ENCODE data around the gene MAML3. TPM values are rescaled to one million over a fixed set of nuclear protein-coding genes. Genes with fewer than 3 reads are reported as not detected.

Gene MAML3
- total RNA-seq, 6 experiments from 2014 or later, result 1.2 to 1.9 (median 1.6) TPM

GRCh38 chr4:139689093-139689722 lies 464.8 kb downstream of the MAML3 start:
- Mint-ChIP-seq H3K36me3 (ENCODE audit: low read depth) (peaks cover 6% of the 10 kb centered on the region; the same call in 1 of the 2 replicates), H3K4me3 (no peak overlapping the region), H3K9me3 (no peaks in the 10 kb centered on the region), H3K27ac (no peak overlapping the region), H3K4me1 (ENCODE audit: low read depth) (peaks cover 5% of the 10 kb centered on the region), H3K27me3 (ENCODE audit: insufficient read depth) (peaks cover 4% of the 10 kb centered on the region)
- TF ChIP-seq CTCF (IDR thresholded peaks at IDR 0.05), result no peak
- no peak for DNase-seq

- H3K4me1 Mint-ChIP-seq (ENCODE audit: low read depth), result peaks cover 20% of the 10 kb centered on the region
- peaks cover 4% of the 10 kb centered on the region for H3K27me3 Mint-ChIP-seq (ENCODE audit: insufficient read depth)
- TF ChIP-seq CTCF (IDR thresholded peaks at IDR 0.05), result no peak
- H3K4me3 Mint-ChIP-seq, result no peak overlapping the region
- peaks cover 6% of the 10 kb centered on the region; the same call in 1 of the 2 replicates for H3K36me3 Mint-ChIP-seq (ENCODE audit: low read depth)
- H3K27ac Mint-ChIP-seq, result no peak overlapping the region
- no peaks in the 10 kb centered on the region for H3K9me3 Mint-ChIP-seq
- no peak for DNase-seq
Measured at GRCh38 chr4:139686988-139687387, 467.0 kb downstream of the MAML3 start.

GRCh38 chr4:139686130-139686529 lies 467.9 kb downstream of the MAML3 start:
- Mint-ChIP-seq H3K36me3 (ENCODE audit: low read depth) (peaks cover 6% of the 10 kb centered on the region; the same call in 1 of the 2 replicates), H3K27ac (no peak overlapping the region), H3K4me1 (ENCODE audit: low read depth) (peaks cover 20% of the 10 kb centered on the region), H3K4me3 (no peak overlapping the region), H3K9me3 (no peaks in the 10 kb centered on the region), H3K27me3 (ENCODE audit: insufficient read depth) (peaks cover under 1% of the 10 kb centered on the region)
- DNase-seq, result no peak
- no peak for TF ChIP-seq CTCF (IDR thresholded peaks at IDR 0.05)

- no peak overlapping the region for H3K27ac Mint-ChIP-seq
- no peak for TF ChIP-seq CTCF (IDR thresholded peaks at IDR 0.05)
- H3K4me1 Mint-ChIP-seq (ENCODE audit: low read depth), result peaks cover 20% of the 10 kb centered on the region
- no peak overlapping the region for H3K4me3 Mint-ChIP-seq
- H3K27me3 Mint-ChIP-seq (ENCODE audit: insufficient read depth), result no peaks in the 10 kb centered on the region; the same call in none of the 2 replicates
- peaks cover 6% of the 10 kb centered on the region; the same call in 1 of the 2 replicates for H3K36me3 Mint-ChIP-seq (ENCODE audit: low read depth)
- DNase-seq, result no peak
- no peaks in the 10 kb centered on the region for H3K9me3 Mint-ChIP-seq
Measured at GRCh38 chr4:139685180-139685579, 468.8 kb downstream of the MAML3 start.

- Mint-ChIP-seq H3K9me3 (no peaks in the 10 kb centered on the region), H3K27me3 (ENCODE audit: insufficient read depth) (no peaks in the 10 kb centered on the region; the same call in none of the 2 replicates), H3K4me3 (no peak overlapping the region), H3K27ac (no peak overlapping the region), H3K36me3 (ENCODE audit: low read depth) (peaks cover 6% of the 10 kb centered on the region), H3K4me1 (ENCODE audit: low read depth) (peaks cover 20% of the 10 kb centered on the region)
- DNase-seq, result no peak
- no peak for TF ChIP-seq CTCF (IDR thresholded peaks at IDR 0.05)
Measured at GRCh38 chr4:139684351-139684750, 469.6 kb downstream of the MAML3 start.

All from HFFc6 (cell line).